ENCODE measurements around the gene ST7. TPM values are rescaled to one million over a fixed set of nuclear protein-coding genes. Genes with fewer than 3 reads are reported as not detected.

Gene ST7
- total and polyA plus RNA-seq, 2 donors (not counting 1 experiment from before 2014, with no cell fraction given), result 2.3 to 4.6 TPM

DNA sequence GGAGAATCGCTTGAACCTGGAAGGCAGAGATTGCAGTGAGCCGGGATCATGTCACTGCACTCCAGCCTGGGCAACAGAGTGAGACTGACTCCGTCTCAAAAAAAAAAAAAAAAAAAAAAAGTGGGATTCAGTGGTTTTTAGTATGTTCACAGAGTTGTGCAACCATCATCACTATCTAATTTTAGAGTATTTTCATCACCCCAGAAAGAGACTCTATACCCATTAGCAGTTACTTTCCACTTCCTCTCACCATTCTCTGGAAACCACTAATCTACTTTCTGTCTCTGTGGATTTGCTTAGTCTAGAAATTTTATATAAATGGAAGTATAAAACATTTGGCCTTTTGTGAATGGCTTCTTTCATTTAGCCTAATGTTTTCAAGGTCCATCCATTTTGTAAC lies 113.4 kb downstream of the ST7 start:
- no peaks in the 10 kb centered on the region for H3K27me3 Mint-ChIP-seq
- ATAC-seq (ENCODE audit: low read depth), result no peak
- H2AFZ ChIP-seq (ENCODE audit: insufficient read depth, low read depth, low read length, poor library complexity, severe bottlenecking), result no peak overlapping the region
- ChIA-PET POLR2A (no interaction called here), CTCF (no interaction called here)
- no peaks in the 10 kb centered on the region for H3K36me3 ChIP-seq (replicated peaks in 1 of 2; ENCODE audit: control extremely low read depth in 1 of 2, control insufficient read depth in 1 of 2, extremely low read depth in 1 of 2, insufficient read depth in 2 of 2, low read length in 1 of 2)
- H3K4me3 Mint-ChIP-seq, result no peak overlapping the region
- no peak overlapping the region for H3K4me3 ChIP-seq (ENCODE audit: control extremely low read depth in 1 of 5, extremely low read depth in 1 of 5, insufficient read depth in 1 of 5, low read depth in 2 of 5, low read length in 4 of 5)
- WGBS (ENCODE audit: insufficient coverage), result 100% methylated on average over 1 of the region's 3 CpGs
- H3K9ac ChIP-seq (ENCODE audit: low read length), result no peak overlapping the region
- H3K27me3 ChIP-seq (replicated peaks in 1 of 4; ENCODE audit: control extremely low read depth in 1 of 4, control insufficient read depth in 3 of 4, insufficient read depth in 4 of 4, low read length in 3 of 4), result no peaks in the 10 kb centered on the region
- no peaks in the 10 kb centered on the region for H3K9me3 Mint-ChIP-seq (ENCODE audit: insufficient read depth)
- H3K79me2 ChIP-seq (ENCODE audit: control insufficient read depth, insufficient read depth, low read length), result no peaks in the 10 kb centered on the region
- H3K4me1 ChIP-seq (ENCODE audit: control insufficient read depth in 2 of 2, insufficient read depth in 2 of 2, low read length in 2 of 2), result no peaks in the 10 kb centered on the region
- TF ChIP-seq CTCF (IDR thresholded peaks at IDR 0.05) (no peak), EZH2 (IDR thresholded peaks at IDR 0.05; ENCODE audit: borderline replicate concordance, insufficient read depth, low read depth, low read length, poor library complexity, severe bottlenecking) (no peak)
- no peak for DNase-seq
- H3K9me3 ChIP-seq (ENCODE audit: control extremely low read depth in 1 of 3, control insufficient read depth in 2 of 3, insufficient read depth in 1 of 3, low read length in 2 of 3), result no peaks in the 10 kb centered on the region
- H4K20me1 ChIP-seq (ENCODE audit: control insufficient read depth, insufficient read depth, low read length, poor library complexity, severe bottlenecking), result no peaks in the 10 kb centered on the region
- intact Hi-C loops (cut with micrococcal nuclease), result no loop called here
- H3K27ac Mint-ChIP-seq, result no peak overlapping the region
- no peak overlapping the region for H3K27ac ChIP-seq (ENCODE audit: low read length in 2 of 2)
- no peak overlapping the region for H3K4me2 ChIP-seq (replicated peaks; ENCODE audit: low read depth, low read length, poor library complexity, severe bottlenecking)
- no peaks in the 10 kb centered on the region for H3K4me1 Mint-ChIP-seq

GRCh38 chr7:117067340-117067739 lies 114.0 kb downstream of the ST7 start:
- no peaks in the 10 kb centered on the region for H3K36me3 ChIP-seq (replicated peaks in 1 of 2; ENCODE audit: control extremely low read depth in 1 of 2, control insufficient read depth in 1 of 2, extremely low read depth in 1 of 2, insufficient read depth in 2 of 2, low read length in 1 of 2)
- TF ChIP-seq CTCF (IDR thresholded peaks at IDR 0.05), result no peak
- TF ChIP-seq EZH2 (IDR thresholded peaks at IDR 0.05; ENCODE audit: borderline replicate concordance, insufficient read depth, low read depth, low read length, poor library complexity, severe bottlenecking), result no peak
- H3K4me2 ChIP-seq (replicated peaks; ENCODE audit: low read depth, low read length, poor library complexity, severe bottlenecking), result no peak overlapping the region
- WGBS (ENCODE audit: insufficient coverage), result 100% methylated on average over 1 of the region's 1 CpG
- no peak overlapping the region for H3K27ac ChIP-seq (ENCODE audit: low read length in 2 of 2)
- H3K4me1 Mint-ChIP-seq, result no peaks in the 10 kb centered on the region
- H3K27ac Mint-ChIP-seq, result no peak overlapping the region
- H2AFZ ChIP-seq (ENCODE audit: insufficient read depth, low read depth, low read length, poor library complexity, severe bottlenecking), result no peak overlapping the region
- H3K79me2 ChIP-seq (ENCODE audit: control insufficient read depth, insufficient read depth, low read length), result no peaks in the 10 kb centered on the region
- CTCF ChIA-PET, result no interaction called here
- intact Hi-C loops (cut with micrococcal nuclease), result no loop called here
- ATAC-seq (ENCODE audit: low read depth), result no peak
- H3K27me3 Mint-ChIP-seq, result no peaks in the 10 kb centered on the region
- H3K9me3 ChIP-seq (ENCODE audit: control extremely low read depth in 1 of 3, control insufficient read depth in 2 of 3, insufficient read depth in 1 of 3, low read length in 2 of 3), result no peaks in the 10 kb centered on the region
- H3K4me3 Mint-ChIP-seq, result no peak overlapping the region
- H3K4me3 ChIP-seq (ENCODE audit: control extremely low read depth in 1 of 5, extremely low read depth in 1 of 5, insufficient read depth in 1 of 5, low read depth in 2 of 5, low read length in 4 of 5), result no peak overlapping the region
- no peak for DNase-seq
- no peaks in the 10 kb centered on the region for H3K4me1 ChIP-seq (ENCODE audit: control insufficient read depth in 2 of 2, insufficient read depth in 2 of 2, low read length in 2 of 2)
- H3K9ac ChIP-seq (ENCODE audit: low read length), result no peak overlapping the region
- H3K9me3 Mint-ChIP-seq (ENCODE audit: insufficient read depth), result no peaks in the 10 kb centered on the region
- H4K20me1 ChIP-seq (ENCODE audit: control insufficient read depth, insufficient read depth, low read length, poor library complexity, severe bottlenecking), result no peaks in the 10 kb centered on the region
- H3K27me3 ChIP-seq (replicated peaks in 1 of 4; ENCODE audit: control extremely low read depth in 1 of 4, control insufficient read depth in 3 of 4, insufficient read depth in 4 of 4, low read length in 3 of 4), result no peaks in the 10 kb centered on the region
- POLR2A ChIA-PET, result no interaction called here
